NK-92 (cell line): ENCODE measurements around the gene SCUBE1.

Source experiments
- DNase-seq: peaks from one replicate; lab custom pipeline; 2025; ENCODE audit not compliant: unreplicated experiment; lab: John Stamatoyannopoulos, UW

The SCUBE1 gene

GRCh38 chr22:43303166-43303565 lies 40.0 kb downstream of the SCUBE1 start:
- no peak for DNase-seq

DNA sequence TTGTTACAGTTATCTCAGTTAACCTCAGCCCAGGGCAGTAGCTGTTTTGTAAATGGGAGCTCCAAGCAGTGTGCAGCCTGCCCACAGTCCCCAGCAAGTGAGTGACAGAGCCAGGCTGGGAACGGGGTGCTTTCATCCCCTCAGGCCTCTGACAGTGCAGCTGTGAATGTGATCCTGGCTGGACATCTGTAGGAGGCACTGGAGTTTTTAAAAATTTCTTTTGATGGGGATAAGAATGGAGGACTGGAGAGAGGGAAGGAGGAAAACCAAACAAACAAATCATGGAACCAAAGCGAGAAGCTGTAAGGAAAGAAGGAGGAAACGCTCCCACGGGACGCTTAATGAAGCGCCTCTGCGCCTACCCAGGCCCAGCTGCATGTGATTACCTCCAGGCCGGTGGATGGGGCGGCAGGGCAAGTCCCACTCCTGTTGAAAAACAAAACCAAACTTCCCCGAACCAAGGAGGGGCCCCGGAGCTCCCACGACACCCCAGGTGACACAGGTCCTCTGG lies 40.6 kb downstream of the SCUBE1 start:
- no peak for DNase-seq

GRCh38 chr22:43301866-43302265 lies 41.3 kb downstream of the SCUBE1 start:
- DNase-seq, result no peak

GRCh38 chr22:43300891-43301676 lies 42.1 kb downstream of the SCUBE1 start:
- no peak for DNase-seq

DNA sequence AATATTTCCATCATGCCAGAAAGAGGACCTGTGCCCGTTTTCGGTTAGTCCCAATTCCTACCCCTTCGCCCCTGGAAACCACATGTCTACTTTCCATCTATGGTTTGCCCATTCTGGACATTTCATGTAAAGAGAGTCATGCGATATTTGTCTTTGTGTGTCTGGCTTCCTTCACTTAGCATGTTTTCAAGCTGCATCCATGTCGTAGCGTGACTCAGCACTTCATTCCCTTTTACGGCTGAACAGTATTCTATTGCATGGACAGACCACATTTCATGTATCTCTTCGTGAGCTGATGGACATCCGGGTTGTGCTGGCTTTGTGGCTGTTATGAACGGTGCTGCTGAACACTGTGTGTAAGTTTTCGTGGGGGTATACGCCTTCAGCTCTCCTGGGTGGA lies 43.4 kb downstream of the SCUBE1 start:
- DNase-seq, result no peak

GRCh38 chr22:43298062-43298801 lies 44.9 kb downstream of the SCUBE1 start:
- DNase-seq, result no peak

- no peak for DNase-seq
Observed at GRCh38 chr22:43297270-43298061, 45.7 kb downstream of the SCUBE1 start.

- no peak for DNase-seq
Observed at GRCh38 chr22:43296276-43296902, 46.8 kb downstream of the SCUBE1 start.

GRCh38 chr22:43295660-43296059 lies 47.5 kb downstream of the SCUBE1 start:
- no peak for DNase-seq

DNA sequence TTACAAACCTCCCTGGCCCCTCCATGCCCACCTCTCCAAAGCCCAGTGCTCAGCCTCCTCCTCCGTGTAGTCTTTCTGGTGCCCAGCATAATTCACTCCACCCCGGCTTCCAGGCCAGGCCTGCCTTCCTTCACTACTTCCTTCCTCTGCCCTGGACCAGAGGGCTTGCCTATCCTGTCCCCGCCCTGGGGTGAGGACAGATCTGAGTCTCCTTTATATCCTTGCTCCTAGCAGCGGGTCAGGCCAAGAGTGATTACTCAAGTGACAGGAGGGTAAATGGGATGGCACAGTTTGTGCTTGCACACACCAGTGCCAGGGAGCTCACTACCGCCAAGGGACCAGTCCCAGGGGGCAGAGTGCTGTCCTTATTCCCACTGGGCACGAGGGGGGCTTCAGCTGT lies 48.0 kb downstream of the SCUBE1 start:
- DNase-seq, result no peak

DNA sequence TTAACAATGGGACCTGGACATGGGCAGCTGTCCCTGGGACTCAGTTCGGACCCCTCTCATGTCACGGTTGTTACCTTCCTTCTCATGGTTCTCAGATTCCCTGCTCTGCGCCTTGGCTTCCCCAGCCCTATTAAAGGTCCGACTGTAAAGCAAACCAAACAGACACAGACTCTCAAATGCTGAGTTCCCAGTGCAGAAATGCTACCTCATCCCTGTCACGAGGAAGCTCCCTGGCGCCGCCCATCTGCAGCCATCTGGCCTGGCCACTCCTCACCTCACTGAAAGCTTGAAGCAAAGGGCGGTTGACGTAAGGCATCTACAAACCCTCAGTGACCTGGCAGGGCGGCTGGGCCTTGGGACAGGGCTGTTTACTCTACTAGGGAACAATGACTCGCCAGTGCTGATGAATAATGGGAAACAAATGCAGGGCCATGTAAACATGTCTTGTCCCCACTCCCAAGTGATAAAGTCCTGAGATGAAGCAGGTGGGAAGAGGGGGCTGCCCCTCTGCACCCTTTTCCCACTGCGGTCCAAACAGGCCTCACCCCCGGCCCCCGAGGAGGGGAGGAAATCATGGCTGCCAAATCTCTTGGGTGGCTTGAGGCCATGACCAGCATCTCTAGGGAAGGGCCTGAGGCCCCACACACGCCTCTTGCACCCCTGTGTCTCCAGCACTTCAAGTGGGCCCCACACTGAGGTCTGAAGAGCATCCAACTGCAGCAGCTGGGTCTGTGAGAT lies 49.3 kb downstream of the SCUBE1 start:
- no peak for DNase-seq

- no peak for DNase-seq
Observed at GRCh38 chr22:43293259-43293654, 49.9 kb downstream of the SCUBE1 start.

DNA sequence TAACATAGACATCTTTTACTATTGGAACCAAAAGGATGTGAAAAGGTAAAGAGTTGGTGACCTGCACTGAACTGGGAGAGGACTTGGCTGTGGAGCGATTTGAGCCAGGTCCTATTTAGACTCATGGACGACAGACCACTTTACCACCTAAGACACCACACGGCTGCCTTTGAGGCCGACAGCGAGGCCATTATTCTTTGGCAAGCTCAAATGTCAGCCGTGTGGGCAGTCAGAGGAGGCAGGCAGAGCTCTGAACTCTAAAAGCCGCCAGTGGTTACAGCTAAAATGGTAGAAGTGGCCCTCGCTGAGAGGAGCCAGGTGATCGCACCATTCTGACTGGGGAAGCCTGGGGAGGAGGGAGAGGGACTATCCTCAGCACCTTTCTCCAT lies 50.5 kb downstream of the SCUBE1 start:
- no peak for DNase-seq

DNA sequence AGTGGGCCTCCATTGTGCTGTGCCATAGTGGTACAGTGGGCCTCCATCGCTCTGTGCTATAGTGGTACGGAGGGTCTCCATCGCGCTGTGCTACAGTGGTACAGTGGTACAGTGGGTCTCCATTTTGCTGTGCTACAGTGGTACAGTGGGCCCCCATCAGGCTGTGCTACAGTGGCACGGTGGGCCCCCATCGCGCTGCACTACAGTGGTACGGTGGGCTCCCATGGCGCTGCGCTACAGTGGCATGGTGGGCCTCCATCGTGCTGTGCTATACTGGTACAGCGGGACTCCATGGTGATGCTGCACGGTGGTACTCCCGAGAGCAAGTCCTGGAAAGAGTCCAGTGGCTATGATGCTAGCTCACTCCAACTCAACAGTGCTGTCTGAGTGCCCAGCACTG lies 51.8 kb downstream of the SCUBE1 start:
- DNase-seq, result no peak

DNA sequence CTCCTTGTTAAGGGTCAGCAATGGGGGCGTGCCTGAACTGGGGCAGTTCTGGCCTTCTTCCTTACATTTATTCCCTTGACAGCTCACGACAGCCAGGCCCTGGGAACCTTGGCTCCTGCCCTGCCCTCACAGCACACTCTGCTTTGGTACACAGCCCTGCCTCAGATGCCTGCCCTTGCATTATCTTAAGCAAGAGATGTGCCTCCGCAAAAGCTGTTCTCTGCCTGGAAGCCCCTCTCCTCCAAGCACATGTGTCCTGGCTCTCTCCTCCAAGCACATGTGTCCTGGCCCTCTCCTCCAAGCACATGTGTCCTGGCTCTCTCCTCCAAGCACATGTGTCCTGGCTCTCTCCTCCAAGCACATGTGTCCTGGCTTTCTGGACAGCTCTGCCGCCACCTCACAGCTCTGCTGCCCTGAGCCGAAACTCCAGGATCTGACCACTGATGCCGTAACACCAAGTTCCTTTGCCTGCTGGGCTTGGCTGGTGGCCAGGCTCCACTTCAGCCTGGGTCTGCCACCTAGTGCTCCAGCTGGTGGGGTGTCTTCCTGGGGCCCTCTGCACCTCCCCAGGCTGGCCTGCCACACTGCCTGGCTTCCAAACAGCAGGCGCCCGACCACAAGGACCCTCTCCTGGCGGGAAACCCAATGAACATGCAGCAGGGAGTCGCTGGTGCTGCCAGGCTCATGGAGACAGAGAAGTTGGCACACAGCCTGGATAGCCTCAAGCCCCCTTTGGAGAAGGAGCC lies 53.0 kb downstream of the SCUBE1 start:
- DNase-seq, result no peak

GRCh38 chr22:43289531-43289963 lies 53.6 kb downstream of the SCUBE1 start:
- DNase-seq, result no peak

DNA sequence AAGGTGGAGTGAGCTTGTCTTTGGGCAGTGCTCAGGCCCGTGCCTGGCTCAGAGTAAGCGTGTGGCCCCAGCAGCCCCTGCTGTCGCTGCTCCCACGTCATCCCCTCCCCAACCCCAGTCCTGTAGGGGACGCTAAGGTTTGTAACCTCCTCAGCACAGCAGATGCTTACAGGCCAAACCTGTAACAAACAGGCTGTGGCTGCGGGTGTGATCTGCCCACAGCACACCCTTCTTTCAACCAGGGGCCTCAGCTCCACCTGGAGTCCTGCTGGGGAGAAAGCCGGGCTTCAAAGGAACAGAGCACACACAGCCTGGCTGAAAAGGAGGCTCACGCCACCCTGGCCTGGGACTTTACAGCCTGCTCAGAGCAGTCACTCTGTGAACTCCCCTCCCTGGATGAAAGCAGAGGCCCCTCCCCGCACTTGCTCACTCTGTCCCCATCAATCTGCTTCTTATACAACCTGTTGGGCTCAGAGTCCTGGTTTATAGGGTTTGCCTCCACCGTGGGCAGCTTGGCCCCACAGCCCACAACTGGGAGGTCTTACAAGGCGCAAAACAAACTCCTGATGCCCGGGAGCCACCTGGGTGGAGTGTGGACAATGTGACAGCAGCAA lies 54.3 kb downstream of the SCUBE1 start:
- no peak for DNase-seq

- DNase-seq, result no peak
Observed at GRCh38 chr22:43288378-43288777, 54.8 kb downstream of the SCUBE1 start.

- no peak for DNase-seq
Observed at GRCh38 chr22:43287441-43287840, 55.7 kb downstream of the SCUBE1 start.
